Thoracic aorta (tissue), 2 donors: Measurements from ENCODE around the gene C4orf50. TPM values are rescaled to one million over a fixed set of nuclear protein-coding genes. Genes with fewer than 3 reads are reported as not detected.

Source experiments
- ATAC-seq: fragments of 150-250 bp; one replicate; pipeline ENCODE4 v1.8.0; 2017; ENCODE audit warnings: low read depth; ENCODE audit not compliant: insufficient number of reproducible peaks, low FRiP score
- DNase-seq: peaks from one replicate; pipeline ENCODE4 v3.0.0-alpha.2; 2020; ENCODE audit warnings: low spot score
- H3K27ac ChIP-seq, 2 donors: fragments of 200-600 bp; sonication (generic); 1 replicate in 1 of 2; 2 replicates in 1 of 2; pipeline ENCODE4 v1.5.1; 2016; ENCODE audit warnings: mild to moderate bottlenecking in 2 of 2, moderate library complexity in 2 of 2
- H3K27me3 ChIP-seq: fragments of 200-600 bp; sonication (generic); replicated peaks from 2 replicates; pipeline ENCODE4 v1.6.0; 2016; ENCODE audit warnings: mild to moderate bottlenecking; ENCODE audit not compliant: insufficient read depth
- H3K36me3 ChIP-seq: fragments of 200-600 bp; sonication (generic); one replicate; pipeline ENCODE4 v1.5.1; 2016
- H3K4me1 ChIP-seq, 2 donors: fragments of 200-600 bp; sonication (generic); 1 replicate in 1 of 2; 2 replicates in 1 of 2; pipeline versions ENCODE4 v1.5.1 to v1.6.0; 2016; ENCODE audit warnings: low read depth in 2 of 2, mild to moderate bottlenecking in 1 of 2; ENCODE audit not compliant: control insufficient read depth in 1 of 2
- H3K4me3 ChIP-seq: fragments of 200-600 bp; sonication (generic); 2 replicates; pipeline ENCODE4 v1.5.1; 2016; ENCODE audit warnings: mild to moderate bottlenecking
- H3K9me3 ChIP-seq: fragments of 200-600 bp; sonication (generic); 2 replicates; pipeline ENCODE4 v1.5.1; 2016
- total RNA-seq, 2 donors: library from RNA; depleted of rRNA; stranded (reverse); fragments of >200 nt; gene quantifications; one replicate each; pipeline versions ENCODE4 v1.1.0 to v1.2.3, GENCODE V29; 2016
- TF ChIP-seq, protein P1 (sequence below): fragments of 200-600 bp; sonication (generic); IDR thresholded peaks from one replicate; pipeline ENCODE4 v1.5.1; 2019; ENCODE audit warnings: antibody characterized with exemption

The C4orf50 gene
- total RNA-seq, 2 donors from 2014 or later, result 0.14 TPM; not detected in 1

DNA sequence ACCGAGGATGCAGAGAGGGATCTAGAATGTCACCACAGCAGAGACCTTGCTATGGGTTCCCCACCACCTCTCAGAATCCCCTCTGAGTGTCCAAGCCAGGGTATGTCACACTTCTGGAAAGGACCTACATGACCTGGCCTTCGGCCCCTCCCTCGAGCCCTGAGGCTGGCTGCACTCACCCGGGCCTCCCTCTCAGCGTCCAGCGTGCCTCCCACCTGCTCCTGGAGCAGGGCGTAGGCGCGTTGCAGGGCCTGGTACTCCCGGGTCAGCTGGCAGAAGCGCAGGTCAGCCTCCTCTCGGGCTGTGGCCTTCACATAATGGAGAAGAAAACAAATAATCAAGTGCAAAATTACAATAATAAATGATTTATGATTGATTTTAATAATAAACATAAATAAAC, 43.9 kb upstream of the C4orf50 start:
- TF ChIP-seq, protein P1, sequence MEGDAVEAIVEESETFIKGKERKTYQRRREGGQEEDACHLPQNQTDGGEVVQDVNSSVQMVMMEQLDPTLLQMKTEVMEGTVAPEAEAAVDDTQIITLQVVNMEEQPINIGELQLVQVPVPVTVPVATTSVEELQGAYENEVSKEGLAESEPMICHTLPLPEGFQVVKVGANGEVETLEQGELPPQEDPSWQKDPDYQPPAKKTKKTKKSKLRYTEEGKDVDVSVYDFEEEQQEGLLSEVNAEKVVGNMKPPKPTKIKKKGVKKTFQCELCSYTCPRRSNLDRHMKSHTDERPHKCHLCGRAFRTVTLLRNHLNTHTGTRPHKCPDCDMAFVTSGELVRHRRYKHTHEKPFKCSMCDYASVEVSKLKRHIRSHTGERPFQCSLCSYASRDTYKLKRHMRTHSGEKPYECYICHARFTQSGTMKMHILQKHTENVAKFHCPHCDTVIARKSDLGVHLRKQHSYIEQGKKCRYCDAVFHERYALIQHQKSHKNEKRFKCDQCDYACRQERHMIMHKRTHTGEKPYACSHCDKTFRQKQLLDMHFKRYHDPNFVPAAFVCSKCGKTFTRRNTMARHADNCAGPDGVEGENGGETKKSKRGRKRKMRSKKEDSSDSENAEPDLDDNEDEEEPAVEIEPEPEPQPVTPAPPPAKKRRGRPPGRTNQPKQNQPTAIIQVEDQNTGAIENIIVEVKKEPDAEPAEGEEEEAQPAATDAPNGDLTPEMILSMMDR, result no peak
- H3K36me3 ChIP-seq, result no peaks in the 10 kb centered on the region
- no peaks in the 10 kb centered on the region for H3K27me3 ChIP-seq
- H3K4me1 ChIP-seq, result no peaks in the 10 kb centered on the region
- no peak overlapping the region for H3K4me3 ChIP-seq
- H3K9me3 ChIP-seq, result peaks cover 28% of the 10 kb centered on the region
- no peak overlapping the region for H3K27ac ChIP-seq
- no peak for DNase-seq
- ATAC-seq, result no peak

GRCh38 chr4:6059375-6059805, 41.2 kb upstream of the C4orf50 start:
- DNase-seq (no peak), ATAC-seq (no peak)
- TF ChIP-seq, protein P1, result no peak
- no peak overlapping the region for H3K4me3 ChIP-seq
- no peaks in the 10 kb centered on the region for H3K36me3 ChIP-seq
- H3K9me3 ChIP-seq, result peaks cover 28% of the 10 kb centered on the region
- no peaks in the 10 kb centered on the region for H3K27me3 ChIP-seq
- H3K4me1 ChIP-seq, result no peaks in the 10 kb centered on the region
- H3K27ac ChIP-seq, result no peak overlapping the region

DNA sequence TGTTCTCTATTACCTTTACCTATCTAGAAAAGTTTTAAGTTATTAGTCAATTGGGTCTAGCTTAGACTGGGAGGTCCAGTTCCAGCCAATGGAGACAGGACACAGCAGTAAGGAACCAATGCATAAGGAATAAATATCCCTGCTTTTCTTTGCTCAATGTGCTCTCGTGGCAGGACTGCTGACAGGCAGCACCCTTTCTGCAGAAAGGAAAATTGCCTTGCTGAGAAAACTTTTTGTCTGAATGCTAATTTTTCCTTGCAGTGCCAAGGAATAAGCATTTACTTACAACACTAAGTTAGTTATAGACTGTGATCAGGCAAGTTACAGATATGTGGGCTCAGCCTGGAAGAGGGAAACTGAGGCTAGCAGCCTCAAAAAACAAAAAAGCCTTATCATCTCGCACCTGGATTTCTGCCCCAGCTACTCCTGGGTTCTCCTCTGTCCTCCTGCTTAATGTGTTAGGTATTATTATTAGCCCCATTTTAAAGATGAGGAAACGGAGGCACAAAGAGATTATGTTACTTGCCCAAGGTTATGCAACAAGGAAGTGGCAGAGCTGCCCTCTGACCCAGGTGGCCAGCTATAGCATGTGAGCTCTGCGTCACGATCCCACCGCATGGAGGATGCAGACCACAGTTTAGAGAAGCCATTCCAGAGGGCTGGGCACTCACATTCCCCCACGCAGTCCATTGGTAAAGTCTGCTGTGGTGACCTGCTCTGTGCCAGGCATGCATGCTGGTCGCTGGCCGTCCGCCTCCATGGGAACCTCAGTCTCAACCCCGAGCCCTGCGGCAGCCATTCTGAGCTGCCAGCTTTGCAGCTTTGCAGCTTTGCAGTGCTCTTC, 40.5 kb upstream of the C4orf50 start:
- no peaks in the 10 kb centered on the region for H3K27me3 ChIP-seq
- no peak overlapping the region for H3K27ac ChIP-seq
- no peaks in the 10 kb centered on the region for H3K4me1 ChIP-seq
- TF ChIP-seq, protein P1, result no peak
- H3K4me3 ChIP-seq, result no peak overlapping the region
- no peaks in the 10 kb centered on the region for H3K36me3 ChIP-seq
- H3K9me3 ChIP-seq, result peaks cover 28% of the 10 kb centered on the region
- ATAC-seq (no peak), DNase-seq (no peak)

GRCh38 chr4:6056976-6057766, 38.9 kb upstream of the C4orf50 start:
- Histone ChIP-seq H3K4me3 (no peak overlapping the region), H3K4me1 (no peaks in the 10 kb centered on the region), H3K9me3 (peaks cover 28% of the 10 kb centered on the region), H3K36me3 (no peaks in the 10 kb centered on the region), H3K27me3 (no peaks in the 10 kb centered on the region), H3K27ac (no peak overlapping the region)
- TF ChIP-seq, protein P1, result no peak
- DNase-seq, result no peak
- no peak for ATAC-seq

GRCh38 chr4:6055436-6055835, 37.2 kb upstream of the C4orf50 start:
- no peaks in the 10 kb centered on the region for H3K27me3 ChIP-seq
- no peak for DNase-seq
- TF ChIP-seq, protein P1, result no peak

More at GRCh38 chr4:6055436-6055835, 37.2 kb upstream of the C4orf50 start:
- no peak overlapping the region for H3K4me3 ChIP-seq
- no peaks in the 10 kb centered on the region for H3K4me1 ChIP-seq
- no peaks in the 10 kb centered on the region for H3K36me3 ChIP-seq
- ATAC-seq, result no peak
- peaks cover 26% of the 10 kb centered on the region for H3K9me3 ChIP-seq
- no peak overlapping the region for H3K27ac ChIP-seq
